HepG2 (cell line): ENCODE measurements around the gene UBR4. TPM values are rescaled to one million over a fixed set of nuclear protein-coding genes. Genes with fewer than 3 reads are reported as not detected.

Experiments
- ATAC-seq: fragments of 200-7000 bp; cut with Tn5 transposase; 3 replicates; pipeline ENCODE4 v1.9.1; 2020; ENCODE audit warnings: mild to moderate bottlenecking, moderate library complexity
- BruUV-seq: library from RNA; stranded (reverse); fragments of 400-500 nt; replicated peaks from 2 replicates; lab custom pipeline; 2021; lab: Mats Ljungman, UMichigan
- CTCF ChIA-PET: fragments of 300-600 bp; formaldehyde crosslinking; extraction: SDS; loops from one replicate; lab custom pipeline; 2021; ENCODE audit warnings: low total read pairs, inconsistent platforms, low intra/inter-chr PET ratio; lab: Yijun Ruan, JAX
- POLR2A ChIA-PET: fragments of 350-600 bp; sonication (Branson Sonifier 250); formaldehyde crosslinking; loops from one replicate; lab custom pipeline; 2020; ENCODE audit warnings: antibody characterized with exemption, inconsistent platforms; lab: Yijun Ruan, JAX
- DNase-seq: peaks from one replicate; pipeline ENCODE4 v3.0.0-alpha.2; 2015; ENCODE audit warnings: low spot score
- FAIRE-seq: peaks from 3 replicates; lab custom pipeline; 2011; peaks lifted over from hg19 to GRCh38; lab: Jason Lieb, UNC
- H2AFZ ChIP-seq: one replicate; pipeline ENCODE4 v1.6.1; 2011; ENCODE audit warnings: low read length, inconsistent platforms
- H3K27ac ChIP-seq: fragments of 300-600 bp; 3 replicates; pipeline ENCODE4 v1.8.0; 2011; ENCODE audit warnings: mixed run types, mild to moderate bottlenecking, mixed read lengths, low read length, inconsistent platforms; ENCODE audit not compliant: insufficient read depth; ENCODE audit errors: extremely low read length
- H3K27me3 ChIP-seq, 2 experiments: fragments of 200-600 bp in 1 of 2; 2 replicates in 1 of 2; 3 replicates in 1 of 2; pipeline versions ENCODE4 v1.6.0 to v1.8.0; 2011; ENCODE audit warnings: low read length in 2 of 2, mild to moderate bottlenecking in 2 of 2, moderate library complexity in 2 of 2, inconsistent platforms in 1 of 2; ENCODE audit not compliant: insufficient read depth in 2 of 2, control insufficient read depth in 1 of 2
- H3K36me3 ChIP-seq, 2 experiments: fragments of 200-600 bp in 1 of 2; replicated peaks in 1 of 2; 2 replicates in 1 of 2; 3 replicates in 1 of 2; pipeline versions ENCODE4 v1.5.1 to v1.8.0; 2011; ENCODE audit warnings: low read length in 2 of 2, inconsistent platforms in 1 of 2; ENCODE audit not compliant: insufficient read depth in 2 of 2, control insufficient read depth in 1 of 2
- H3K4me1 ChIP-seq: 2 replicates; pipeline ENCODE4 v1.5.1; 2012; ENCODE audit warnings: low read length, inconsistent platforms; ENCODE audit not compliant: insufficient read depth
- H3K4me2 ChIP-seq: 2 replicates; pipeline ENCODE4 v1.6.0; 2011; ENCODE audit warnings: low read depth, low read length, inconsistent platforms
- H3K4me3 ChIP-seq, 3 experiments: fragments of 200-600 bp in 1 of 3; sonication (generic), shearing (Covaris generic) in 1 of 3; replicated peaks in 1 of 3; 2 replicates each; pipeline ENCODE4 v1.5.1; 2011 to 2016; ENCODE audit warnings: low read length in 3 of 3, inconsistent platforms in 2 of 3, low read depth in 2 of 3, mild to moderate bottlenecking in 2 of 3, control low read depth in 1 of 3, mixed read lengths in 1 of 3; ENCODE audit not compliant: insufficient read depth in 1 of 3
- H3K79me2 ChIP-seq: one replicate; pipeline ENCODE4 v1.6.1; 2011; ENCODE audit warnings: low read length, inconsistent platforms; ENCODE audit not compliant: insufficient read depth
- H3K9ac ChIP-seq: 2 replicates; pipeline ENCODE4 v1.6.0; 2011; ENCODE audit warnings: mild to moderate bottlenecking, low read depth, low read length, inconsistent platforms; ENCODE audit not compliant: insufficient read depth
- H3K9me3 ChIP-seq: 2 replicates; pipeline ENCODE4 v1.5.1; 2012; ENCODE audit warnings: mild to moderate bottlenecking, low read length
- H4K20me1 ChIP-seq: 2 replicates; pipeline ENCODE4 v1.6.0; 2011; ENCODE audit warnings: inconsistent platforms, mild to moderate bottlenecking, low read length, moderate library complexity; ENCODE audit not compliant: insufficient read depth
- ELF1 ChIP-seq: sonication (generic); formaldehyde crosslinking; IDR thresholded peaks from 2 replicates; pipeline ENCODE4 v1.4.0; 2020; ENCODE audit warnings: missing genetic modification reagents
- MAFG ChIP-seq: sonication (generic); formaldehyde crosslinking; IDR thresholded peaks from 2 replicates; pipeline ENCODE4 v1.5.1; 2020; ENCODE audit warnings: mild to moderate bottlenecking, missing genetic modification reagents
- WGBS: methylation state at CpG from one replicate; pipeline ENCODE4 v1.1.6; 2017; ENCODE audit warnings: low lambda C conversion rate; 5-methylcytosine and 5-hydroxymethylcytosine counted together
- in situ Hi-C: cut with HindIII; loops from 2 replicates; pipeline ENCODE4 v1.10.0; 2017; ENCODE audit warnings: low pct_unique_long_range_greater_than_20kb; ENCODE audit not compliant: extremely low pct_ligation_motif_present
- intact Hi-C: fragments of 100-400 bp; cut with micrococcal nuclease; formaldehyde crosslinking; loops from one replicate; pipeline ENCODE4 v1.10.0; 2022; ENCODE audit not compliant: unreplicated experiment
- polyA plus RNA-seq, 8 experiments: library from polyadenylated mRNA; depleted of rRNA in 3 of 8; stranded (reverse) in 7 of 8; unstranded in 1 of 8; fragments of >200 nt; fragmentation: Illumina TruSeq in 4 of 8; extraction: Trizol in 4 of 8; gene quantifications; 2 replicates each; pipeline versions ENCODE4 v1.2.1 to v1.2.3, GENCODE V29; 2011 to 2016; ENCODE audit warnings: low read depth in 4 of 8, missing spikeins in 1 of 8, mixed read lengths in 1 of 8; ENCODE audit not compliant: insufficient read depth in 1 of 8
- total RNA-seq, 5 experiments: library from RNA; depleted of rRNA; stranded (reverse); fragments of >200 nt; fragmentation: Illumina TruSeq; extraction: Trizol; gene quantifications; 2 replicates each; pipeline ENCODE4 v1.2.3, GENCODE V29; 2016; ENCODE audit warnings: low read depth in 1 of 5

Gene UBR4
- total and polyA plus RNA-seq, 2 of the 13 experiments (the other 11 are each of a cell fraction or from before 2014, with no cell fraction given): 59.1 to 106 TPM

- Histone ChIP-seq H3K27ac (no peak overlapping the region), H3K27me3 (peaks cover 0 to 4% of the 10 kb centered on the region in 2 experiments; a peak in 2 of 5 replicates), H3K4me1 (peaks cover 82% of the 10 kb centered on the region), H3K9me3 (no peaks in the 10 kb centered on the region), H3K4me3 (no peak overlapping the region), H3K4me2 (peak overlapping the region; percentile 16; the same call in 1 of the 2 replicates), H2AFZ (no peak overlapping the region), H3K9ac (no peak overlapping the region), H4K20me1 (peaks cover 46% of the 10 kb centered on the region), H3K79me2 (peaks cover 94% of the 10 kb centered on the region), H3K36me3 (peaks cover 7 to 13% of the 10 kb centered on the region in 2 experiments; a peak in 4 of 5 replicates)
- BruUV-seq: no TSS peak
- no peak for TF ChIP-seq MAFG
- intact Hi-C loops (no loop called here), in situ Hi-C loops (no loop called here)
- no peak for DNase-seq
- CTCF ChIA-PET: no interaction called here
- 95% methylated on average over 3 of the region's 3 CpGs for WGBS
- FAIRE-seq: no peak
- ATAC-seq: no peak
- POLR2A ChIA-PET: no interaction called here
Observed at GRCh38 chr1:19206947-19207346, 3.1 kb downstream of the UBR4 start.

- no peak overlapping the region for H3K27ac ChIP-seq
- H3K4me2 ChIP-seq: no peak overlapping the region; the same call in 1 of the 2 replicates
- no TSS peak for BruUV-seq
- no peak for ATAC-seq
- WGBS: 95% methylated on average over 5 of the region's 5 CpGs
- no peaks in the 10 kb centered on the region for H3K9me3 ChIP-seq
- H3K4me3 ChIP-seq: no peak overlapping the region
- DNase-seq: no peak
- peaks cover 51% of the 10 kb centered on the region for H4K20me1 ChIP-seq
- POLR2A ChIA-PET: interaction anchor here (0.8 kb wide), 1 partner anchor 10 kb away, joined by 3 read pairs; no protein-coding TSS in a partner anchor
- peaks cover 7 to 24% of the 10 kb centered on the region in 2 experiments; a peak in 4 of 5 replicates for H3K36me3 ChIP-seq
- H2AFZ ChIP-seq: no peak overlapping the region
- H3K27me3 ChIP-seq: peaks cover 0 to 4% of the 10 kb centered on the region in 2 experiments; a peak in 2 of 5 replicates
- no peak for FAIRE-seq
- intact Hi-C loops: no loop called here
- H3K4me1 ChIP-seq: peaks cover 82% of the 10 kb centered on the region
- in situ Hi-C loops: no loop called here
- peaks cover 94% of the 10 kb centered on the region for H3K79me2 ChIP-seq
- H3K9ac ChIP-seq: no peak overlapping the region
- CTCF ChIA-PET: no interaction called here
- TF ChIP-seq ELF1 (CRISPR knock-in tag): no peak
Observed at GRCh38 chr1:19205845-19206244, 4.2 kb downstream of the UBR4 start.
